ENCODE data around the gene PSKH1.

PSKH1 gene

DNA sequence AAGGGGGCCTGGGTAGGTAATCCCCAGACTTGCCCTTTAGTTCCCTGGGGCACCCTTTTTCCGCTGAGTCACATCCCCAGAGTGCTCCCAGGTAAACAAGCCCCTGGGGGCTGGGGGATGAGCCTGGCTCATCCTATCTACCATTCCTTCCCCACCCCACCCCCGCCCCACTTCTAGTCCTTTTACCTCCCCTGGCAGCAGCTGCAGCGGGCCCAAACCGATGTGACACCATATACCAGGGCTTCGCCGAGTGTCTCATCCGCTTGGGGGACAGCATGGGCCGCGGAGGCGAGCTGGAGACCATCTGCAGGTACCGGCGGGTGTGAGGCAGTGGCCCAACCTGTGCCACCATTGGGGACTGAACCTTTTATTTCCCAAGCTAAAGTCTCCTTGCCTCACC, 7.5 kb upstream of the PSKH1 start:
- no peak overlapping the region for H3K9ac ChIP-seq
- no peaks in the 10 kb centered on the region for H3K79me2 ChIP-seq (ENCODE audit: insufficient read depth, low read depth)
- H2AFZ ChIP-seq (ENCODE audit: low read depth), result no peak overlapping the region
- H3K27me3 ChIP-seq (ENCODE audit: insufficient read depth, low read depth), result no peaks in the 10 kb centered on the region
- H3K4me3 ChIP-seq (IDR thresholded peaks at IDR 0.05; ENCODE audit: insufficient read depth, low read depth, low read length), result no peak overlapping the region
- H4K20me1 ChIP-seq (ENCODE audit: insufficient read depth), result no peaks in the 10 kb centered on the region
- TF ChIP-seq, protein P1, sequence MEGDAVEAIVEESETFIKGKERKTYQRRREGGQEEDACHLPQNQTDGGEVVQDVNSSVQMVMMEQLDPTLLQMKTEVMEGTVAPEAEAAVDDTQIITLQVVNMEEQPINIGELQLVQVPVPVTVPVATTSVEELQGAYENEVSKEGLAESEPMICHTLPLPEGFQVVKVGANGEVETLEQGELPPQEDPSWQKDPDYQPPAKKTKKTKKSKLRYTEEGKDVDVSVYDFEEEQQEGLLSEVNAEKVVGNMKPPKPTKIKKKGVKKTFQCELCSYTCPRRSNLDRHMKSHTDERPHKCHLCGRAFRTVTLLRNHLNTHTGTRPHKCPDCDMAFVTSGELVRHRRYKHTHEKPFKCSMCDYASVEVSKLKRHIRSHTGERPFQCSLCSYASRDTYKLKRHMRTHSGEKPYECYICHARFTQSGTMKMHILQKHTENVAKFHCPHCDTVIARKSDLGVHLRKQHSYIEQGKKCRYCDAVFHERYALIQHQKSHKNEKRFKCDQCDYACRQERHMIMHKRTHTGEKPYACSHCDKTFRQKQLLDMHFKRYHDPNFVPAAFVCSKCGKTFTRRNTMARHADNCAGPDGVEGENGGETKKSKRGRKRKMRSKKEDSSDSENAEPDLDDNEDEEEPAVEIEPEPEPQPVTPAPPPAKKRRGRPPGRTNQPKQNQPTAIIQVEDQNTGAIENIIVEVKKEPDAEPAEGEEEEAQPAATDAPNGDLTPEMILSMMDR (conservative IDR thresholded peaks at IDR 0.05; ENCODE audit: low read depth, low read length), result no peak
- H3K4me2 ChIP-seq, result no peak overlapping the region
- no peaks in the 10 kb centered on the region for H3K4me1 ChIP-seq (ENCODE audit: low read depth, poor library complexity, severe bottlenecking)
- 0 out of 2 replicates have a peak, but pooled peaks cover 5% of the 10 kb centered on the region for H3K36me3 ChIP-seq (ENCODE audit: insufficient read depth)
- no peak overlapping the region for H3K27ac ChIP-seq

DNA sequence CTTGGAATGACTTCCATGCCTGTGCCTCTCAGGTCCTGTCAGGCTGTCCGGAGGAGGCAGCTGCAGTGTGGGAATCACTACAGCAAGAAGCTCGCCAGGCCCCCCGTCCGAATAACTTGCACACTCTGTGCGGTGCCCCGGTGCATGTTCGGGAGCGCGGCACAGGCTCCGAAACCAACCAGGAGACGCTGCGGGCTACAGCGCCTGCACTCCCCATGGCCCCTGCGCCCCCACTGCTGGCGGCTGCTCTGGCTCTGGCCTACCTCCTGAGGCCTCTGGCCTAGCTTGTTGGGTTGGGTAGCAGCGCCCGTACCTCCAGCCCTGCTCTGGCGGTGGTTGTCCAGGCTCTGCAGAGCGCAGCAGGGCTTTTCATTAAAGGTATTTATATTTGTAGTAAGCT, 7.1 kb upstream of the PSKH1 start:
- Histone ChIP-seq H3K4me1 (ENCODE audit: low read depth, poor library complexity, severe bottlenecking) (no peaks in the 10 kb centered on the region), H3K79me2 (ENCODE audit: insufficient read depth, low read depth) (no peaks in the 10 kb centered on the region), H2AFZ (ENCODE audit: low read depth) (no peak overlapping the region), H3K9ac (no peak overlapping the region), H3K4me2 (no peak overlapping the region), H3K4me3 (IDR thresholded peaks at IDR 0.05; ENCODE audit: insufficient read depth, low read depth, low read length) (no peak overlapping the region), H3K27ac (no peak overlapping the region), H4K20me1 (ENCODE audit: insufficient read depth) (no peaks in the 10 kb centered on the region), H3K27me3 (ENCODE audit: insufficient read depth, low read depth) (no peaks in the 10 kb centered on the region), H3K36me3 (ENCODE audit: insufficient read depth) (0 out of 2 replicates have a peak, but pooled peaks cover 4% of the 10 kb centered on the region)
- TF ChIP-seq, protein P1 (conservative IDR thresholded peaks at IDR 0.05; ENCODE audit: low read depth, low read length), result no peak

DNA sequence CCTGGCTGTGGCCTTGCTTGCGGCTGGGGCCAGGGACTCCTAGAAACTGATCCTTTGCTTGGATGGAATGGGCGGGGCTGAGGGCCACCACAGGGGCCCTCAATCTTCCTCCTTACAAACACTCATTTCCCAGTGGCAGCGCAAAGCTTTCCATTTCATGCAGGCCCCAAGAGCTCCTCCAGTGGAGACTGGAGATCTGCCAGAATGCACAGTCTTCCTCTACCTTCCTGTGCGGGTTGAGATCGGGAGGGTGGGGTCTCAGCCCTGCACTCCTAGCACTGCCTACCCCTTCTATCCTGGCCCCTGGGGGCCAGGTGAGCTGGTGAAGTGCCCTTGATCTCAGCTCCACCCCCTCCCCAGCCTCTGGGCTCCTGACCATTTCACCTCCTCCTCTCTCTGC, 6.7 kb upstream of the PSKH1 start:
- H3K27me3 ChIP-seq (ENCODE audit: insufficient read depth, low read depth), result no peaks in the 10 kb centered on the region
- no peak overlapping the region for H3K4me2 ChIP-seq
- H4K20me1 ChIP-seq (ENCODE audit: insufficient read depth), result no peaks in the 10 kb centered on the region
- H3K4me3 ChIP-seq (IDR thresholded peaks at IDR 0.05; ENCODE audit: insufficient read depth, low read depth, low read length), result no peak overlapping the region
- no peaks in the 10 kb centered on the region for H3K36me3 ChIP-seq (ENCODE audit: insufficient read depth)
- H3K4me1 ChIP-seq (ENCODE audit: low read depth, poor library complexity, severe bottlenecking), result no peaks in the 10 kb centered on the region
- no peaks in the 10 kb centered on the region for H3K79me2 ChIP-seq (ENCODE audit: insufficient read depth, low read depth)
- TF ChIP-seq, protein P1 (conservative IDR thresholded peaks at IDR 0.05; ENCODE audit: low read depth, low read length), result no peak
- no peak overlapping the region for H2AFZ ChIP-seq (ENCODE audit: low read depth)
- no peak overlapping the region for H3K27ac ChIP-seq
- H3K9ac ChIP-seq, result no peak overlapping the region

DNA sequence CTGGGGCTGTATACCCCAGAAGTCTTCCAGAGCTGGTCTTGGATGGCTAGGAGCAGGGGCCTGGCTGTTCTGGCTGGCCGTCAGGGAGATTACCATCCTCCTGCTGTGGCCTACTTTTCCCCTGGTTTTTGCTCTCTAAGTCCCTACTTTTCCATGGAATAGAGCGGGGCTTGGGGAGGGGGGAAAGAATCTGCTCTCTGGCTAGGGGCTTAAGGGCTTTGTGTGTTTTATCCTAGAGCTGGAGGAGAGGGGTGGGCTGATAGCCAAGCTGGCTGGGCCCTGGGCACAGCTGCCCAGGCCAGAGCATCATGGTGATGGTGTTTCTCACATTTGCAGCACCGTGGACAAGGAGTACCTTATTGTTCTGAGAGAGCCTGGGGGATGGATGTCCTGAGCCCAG, 4.7 kb upstream of the PSKH1 start:
- no peak overlapping the region for H2AFZ ChIP-seq (ENCODE audit: low read depth)
- H3K79me2 ChIP-seq (ENCODE audit: insufficient read depth, low read depth), result peaks cover under 1% of the 10 kb centered on the region; the same call in 1 of the 2 replicates
- no peaks in the 10 kb centered on the region for H3K27me3 ChIP-seq (ENCODE audit: insufficient read depth, low read depth)
- no peaks in the 10 kb centered on the region for H4K20me1 ChIP-seq (ENCODE audit: insufficient read depth)
- no peak overlapping the region for H3K27ac ChIP-seq
- H3K36me3 ChIP-seq (ENCODE audit: insufficient read depth), result no peaks in the 10 kb centered on the region
- no peak overlapping the region for H3K4me2 ChIP-seq
- peaks cover 6% of the 10 kb centered on the region for H3K4me1 ChIP-seq (ENCODE audit: low read depth, poor library complexity, severe bottlenecking)
- H3K4me3 ChIP-seq (IDR thresholded peaks at IDR 0.05; ENCODE audit: insufficient read depth, low read depth, low read length), result no peak overlapping the region
- no peak overlapping the region for H3K9ac ChIP-seq
- TF ChIP-seq, protein P1 (conservative IDR thresholded peaks at IDR 0.05; ENCODE audit: low read depth, low read length), result no peak

Measured in KMS-11 (cell line).